Trophoblast cell (in vitro differentiated cells and primary cell): ENCODE results near the gene MEF2A.

Experiments
- DNase-seq, 2 donors: peaks; one replicate each; pipeline ENCODE4 v3.0.0-alpha.2; 2016
- H2AFZ ChIP-seq: 2 replicates; pipeline ENCODE4 v1.6.1; 2013; ENCODE audit warnings: low read length, moderate library complexity, mild to moderate bottlenecking; ENCODE audit not compliant: insufficient read depth, poor library complexity
- H2AK5ac ChIP-seq: 2 replicates; pipeline ENCODE4 v1.6.1; 2013; ENCODE audit warnings: mild to moderate bottlenecking, low read length
- H2BK120ac ChIP-seq: 2 replicates; pipeline ENCODE4 v1.6.1; 2013; ENCODE audit warnings: low read length, mild to moderate bottlenecking, moderate library complexity; ENCODE audit not compliant: insufficient read depth, poor library complexity
- H2BK12ac ChIP-seq: 2 replicates; pipeline ENCODE4 v1.6.1; 2013; ENCODE audit warnings: mild to moderate bottlenecking, low read length, moderate library complexity
- H2BK5ac ChIP-seq: 2 replicates; pipeline ENCODE4 v1.6.1; 2013; ENCODE audit warnings: low read length, low read depth, moderate library complexity, mild to moderate bottlenecking; ENCODE audit not compliant: poor library complexity
- H3K14ac ChIP-seq: 2 replicates; pipeline ENCODE4 v1.6.1; 2013; ENCODE audit warnings: mild to moderate bottlenecking, low read length
- H3K18ac ChIP-seq: 2 replicates; pipeline ENCODE4 v1.6.1; 2013; ENCODE audit warnings: mild to moderate bottlenecking, low read length
- H3K23ac ChIP-seq: 2 replicates; pipeline ENCODE4 v1.6.1; 2013; ENCODE audit warnings: low read length
- H3K27ac ChIP-seq: 2 replicates; pipeline ENCODE4 v1.5.1; 2013; ENCODE audit warnings: low read depth, mild to moderate bottlenecking, inconsistent platforms, low read length, moderate library complexity
- H3K27me3 ChIP-seq: 2 replicates; pipeline ENCODE4 v1.6.1; 2013; ENCODE audit warnings: inconsistent platforms, mild to moderate bottlenecking, low read length, moderate library complexity; ENCODE audit not compliant: insufficient read depth
- H3K36me3 ChIP-seq, 2 experiments: 1 replicate in 1 of 2; 2 replicates in 1 of 2; pipeline ENCODE4 v1.6.1; 2013; ENCODE audit warnings: low read length in 2 of 2, mild to moderate bottlenecking in 2 of 2, moderate library complexity in 1 of 2; ENCODE audit not compliant: insufficient read depth in 2 of 2, control insufficient read depth in 1 of 2
- H3K4ac ChIP-seq: 2 replicates; pipeline ENCODE4 v1.6.1; 2013; ENCODE audit warnings: low read depth, mild to moderate bottlenecking, low read length, moderate library complexity
- H3K4me1 ChIP-seq, 2 experiments: 1 replicate in 1 of 2; 2 replicates in 1 of 2; pipeline ENCODE4 v1.6.1; 2013; ENCODE audit warnings: low read length in 2 of 2, mild to moderate bottlenecking in 2 of 2, moderate library complexity in 1 of 2; ENCODE audit not compliant: insufficient read depth in 2 of 2, control insufficient read depth in 1 of 2
- H3K4me2 ChIP-seq: 2 replicates; pipeline ENCODE4 v1.6.1; 2013; ENCODE audit warnings: inconsistent platforms, mild to moderate bottlenecking, low read length, moderate library complexity
- H3K4me3 ChIP-seq: 2 replicates; pipeline ENCODE4 v1.5.1; 2013; ENCODE audit warnings: mild to moderate bottlenecking, low read depth, low read length, inconsistent platforms
- H3K79me1 ChIP-seq: one replicate; pipeline ENCODE4 v1.6.1; 2013; ENCODE audit warnings: low read length
- H3K79me2 ChIP-seq: 2 replicates; pipeline ENCODE4 v1.6.1; 2013; ENCODE audit warnings: low read length, mild to moderate bottlenecking; ENCODE audit not compliant: control insufficient read depth, insufficient read depth, poor library complexity
- H3K9ac ChIP-seq: 2 replicates; pipeline ENCODE4 v1.6.1; 2013; ENCODE audit warnings: mild to moderate bottlenecking, low read length
- H3K9me3 ChIP-seq: 2 replicates; pipeline ENCODE4 v1.6.1; 2013; ENCODE audit warnings: low read depth, mild to moderate bottlenecking, control low read depth, inconsistent platforms, low read length; ENCODE audit not compliant: insufficient read depth
- H4K12ac ChIP-seq: 2 replicates; pipeline ENCODE4 v1.6.1; 2013; ENCODE audit warnings: low read depth, mild to moderate bottlenecking, low read length, moderate library complexity
- H4K8ac ChIP-seq: 2 replicates; pipeline ENCODE4 v1.6.1; 2013; ENCODE audit warnings: low read depth, mild to moderate bottlenecking, low read length, moderate library complexity
- H4K91ac ChIP-seq: one replicate; pipeline ENCODE4 v1.6.1; 2013; ENCODE audit warnings: low read depth, mild to moderate bottlenecking, low read length, moderate library complexity
- WGBS: extraction: QIAGEN DNeasy Blood & Tissue Kit; methylation state at CpG from one replicate; pipeline ENCODE4 v1.1.7; 2013; ENCODE audit warnings: missing lambda C conversion rate; ENCODE audit not compliant: insufficient read length, insufficient coverage; ENCODE audit errors: extremely low coverage; 5-methylcytosine and 5-hydroxymethylcytosine counted together

MEF2A gene

GRCh38 chr15:99707473-99708270 is 141.9 kb downstream of the MEF2A start:
- H4K91ac ChIP-seq, result no peak overlapping the region
- H3K9ac ChIP-seq, result no peak overlapping the region
- no peak overlapping the region for H3K23ac ChIP-seq
- H3K9me3 ChIP-seq, result peaks cover 2% of the 10 kb centered on the region
- no peak overlapping the region for H2BK12ac ChIP-seq
- no peaks in the 10 kb centered on the region for H3K79me1 ChIP-seq
- H4K8ac ChIP-seq, result no peak overlapping the region
- H3K36me3 ChIP-seq, result peaks cover 17 to 22% of the 10 kb centered on the region in 2 experiments
- no peak overlapping the region for H3K14ac ChIP-seq
- no peak overlapping the region for H2AFZ ChIP-seq
- no peak overlapping the region for H4K12ac ChIP-seq
- H3K27me3 ChIP-seq, result no peaks in the 10 kb centered on the region
- no peak overlapping the region for H2BK5ac ChIP-seq
- H3K27ac ChIP-seq, result no peak overlapping the region
- H2BK120ac ChIP-seq, result no peak overlapping the region
- H3K4me1 ChIP-seq, result no peaks in the 10 kb centered on the region
- no peak overlapping the region for H3K4me2 ChIP-seq
- no peak overlapping the region for H3K4ac ChIP-seq
- no peak overlapping the region for H2AK5ac ChIP-seq
- no peak for DNase-seq
- WGBS, result no CpG with 5 or more reads among the region's 11 CpGs
- H3K18ac ChIP-seq, result no peak overlapping the region
- H3K4me3 ChIP-seq, result no peak overlapping the region
- H3K79me2 ChIP-seq, result no peaks in the 10 kb centered on the region

GRCh38 chr15:99708563-99708962 is 142.8 kb downstream of the MEF2A start:
- H4K91ac ChIP-seq, result no peak overlapping the region
- H3K79me2 ChIP-seq, result no peaks in the 10 kb centered on the region
- no peak overlapping the region for H3K18ac ChIP-seq
- no peak overlapping the region for H3K27ac ChIP-seq
- H3K9ac ChIP-seq, result no peak overlapping the region
- no peak overlapping the region for H3K4me2 ChIP-seq
- DNase-seq, result peak in 1 of 2 donors; percentile 5
- H4K8ac ChIP-seq, result no peak overlapping the region
- WGBS, result no CpG with 5 or more reads among the region's 7 CpGs
- H3K79me1 ChIP-seq, result no peaks in the 10 kb centered on the region
- H3K36me3 ChIP-seq, result peaks cover 17 to 24% of the 10 kb centered on the region in 2 experiments
- no peak overlapping the region for H2BK5ac ChIP-seq
- H2AFZ ChIP-seq, result no peak overlapping the region
- H4K12ac ChIP-seq, result no peak overlapping the region
- H3K23ac ChIP-seq, result no peak overlapping the region
- H3K9me3 ChIP-seq, result peaks cover 2% of the 10 kb centered on the region
- H3K4me1 ChIP-seq, result no peaks in the 10 kb centered on the region
- no peak overlapping the region for H3K14ac ChIP-seq
- H2AK5ac ChIP-seq, result no peak overlapping the region
- no peak overlapping the region for H3K4me3 ChIP-seq
- H3K4ac ChIP-seq, result no peak overlapping the region
- H2BK120ac ChIP-seq, result no peak overlapping the region
- no peaks in the 10 kb centered on the region for H3K27me3 ChIP-seq
- H2BK12ac ChIP-seq, result no peak overlapping the region

DNA sequence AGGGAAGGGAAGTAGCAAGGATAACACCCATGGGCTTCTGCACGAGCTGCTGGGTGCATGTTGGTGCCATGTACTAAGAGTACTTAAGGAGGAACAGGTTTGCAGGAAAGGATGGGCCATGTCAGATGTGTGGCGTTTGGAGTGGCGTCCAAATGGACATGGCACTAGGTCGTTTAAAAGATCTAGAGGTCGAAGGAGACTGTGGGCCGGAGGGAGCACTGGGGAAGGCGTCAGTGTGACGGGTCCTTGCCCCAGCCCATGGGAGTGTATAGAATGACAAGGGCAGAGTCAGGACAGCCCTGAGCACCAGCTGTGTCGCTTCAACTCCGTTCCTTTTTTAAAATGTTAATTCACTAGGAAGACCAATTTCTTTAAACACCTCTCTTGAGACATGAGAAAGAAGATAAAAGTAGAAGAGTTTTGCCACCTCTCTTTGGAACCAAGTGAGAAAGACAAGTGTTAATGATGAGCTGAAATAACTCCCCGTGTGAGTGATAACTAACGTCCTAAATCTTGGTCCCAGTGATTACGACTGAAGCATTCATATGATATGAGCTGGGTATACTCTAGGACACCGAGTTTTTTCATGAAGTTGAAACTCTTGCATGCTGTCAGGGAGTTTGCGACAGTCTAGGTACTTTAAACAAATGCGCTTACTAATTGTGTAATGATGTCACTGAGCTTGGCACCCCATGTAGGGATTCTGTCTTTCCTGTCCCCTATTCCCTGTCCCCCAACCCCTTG is 143.6 kb downstream of the MEF2A start:
- no peak overlapping the region for H4K91ac ChIP-seq
- H2BK12ac ChIP-seq, result no peak overlapping the region
- DNase-seq, result no peak
- no peak overlapping the region for H2BK120ac ChIP-seq
- H3K36me3 ChIP-seq, result peaks cover 17 to 24% of the 10 kb centered on the region in 2 experiments
- no CpG with 5 or more reads among the region's 16 CpGs for WGBS
- H3K27me3 ChIP-seq, result no peaks in the 10 kb centered on the region
- H2AK5ac ChIP-seq, result no peak overlapping the region
- no peaks in the 10 kb centered on the region for H3K4me1 ChIP-seq
- no peak overlapping the region for H3K4me3 ChIP-seq
- H4K8ac ChIP-seq, result no peak overlapping the region
- H2BK5ac ChIP-seq, result no peak overlapping the region
- H3K4me2 ChIP-seq, result no peak overlapping the region
- H3K23ac ChIP-seq, result no peak overlapping the region
- H4K12ac ChIP-seq, result no peak overlapping the region
- no peaks in the 10 kb centered on the region for H3K79me1 ChIP-seq
- peaks cover 2% of the 10 kb centered on the region for H3K9me3 ChIP-seq
- H3K18ac ChIP-seq, result no peak overlapping the region
- H3K14ac ChIP-seq, result no peak overlapping the region
- no peak overlapping the region for H3K9ac ChIP-seq
- no peak overlapping the region for H3K4ac ChIP-seq
- H3K79me2 ChIP-seq, result no peaks in the 10 kb centered on the region
- H3K27ac ChIP-seq, result no peak overlapping the region
- no peak overlapping the region for H2AFZ ChIP-seq

GRCh38 chr15:99711625-99712024 is 145.8 kb downstream of the MEF2A start:
- no peak overlapping the region for H3K18ac ChIP-seq
- H2BK5ac ChIP-seq, result no peak overlapping the region
- no CpG with 5 or more reads among the region's 5 CpGs for WGBS
- H3K4ac ChIP-seq, result no peak overlapping the region
- H4K91ac ChIP-seq, result no peak overlapping the region
- H2BK120ac ChIP-seq, result no peak overlapping the region
- H3K27me3 ChIP-seq, result no peaks in the 10 kb centered on the region
- H3K23ac ChIP-seq, result no peak overlapping the region
- no peak overlapping the region for H3K4me2 ChIP-seq
- no peak overlapping the region for H2AK5ac ChIP-seq
- no peaks in the 10 kb centered on the region for H3K79me1 ChIP-seq
- no peak overlapping the region for H3K4me3 ChIP-seq
- H3K4me1 ChIP-seq, result no peaks in the 10 kb centered on the region
- H4K12ac ChIP-seq, result no peak overlapping the region
- H3K79me2 ChIP-seq, result no peaks in the 10 kb centered on the region
- H3K9ac ChIP-seq, result no peak overlapping the region
- H3K9me3 ChIP-seq, result peaks cover 2% of the 10 kb centered on the region
- peaks cover 17 to 24% of the 10 kb centered on the region in 2 experiments for H3K36me3 ChIP-seq
- no peak overlapping the region for H4K8ac ChIP-seq
- H3K14ac ChIP-seq, result no peak overlapping the region
- H2AFZ ChIP-seq, result no peak overlapping the region
- no peak for DNase-seq
- no peak overlapping the region for H3K27ac ChIP-seq
- no peak overlapping the region for H2BK12ac ChIP-seq
